Activated CD8-positive, alpha-beta T cell treated with anti-CD3 and anti-CD28 coated beads, Interleukin-2, amount 10 ng/mL, durations not matched to agents 7 days and 5 days (primary cell): Measurements from ENCODE around the gene DRC7. TPM values are rescaled to one million over a fixed set of nuclear protein-coding genes. Genes with fewer than 3 reads are reported as not detected.
"Not testable (repeated sequence)": the region's sequence is repeated elsewhere in the genome, so short reads cannot be mapped to it uniquely, and the experiment has no call there.

Source experiments
- ATAC-seq: fragments of 150-1000 bp; cut with Tn5 transposase; one replicate; pipeline ENCODE4 v1.10.0; 2021; ENCODE audit warnings: moderate library complexity
- CTCF ChIA-PET: fragments of 350-600 bp; sonication (Branson Sonifier 250); formaldehyde crosslinking; loops from one replicate; lab custom pipeline; 2021; ENCODE audit warnings: antibody characterized with exemption; lab: Charles Lee
- POLR2A ChIA-PET: fragments of 350-600 bp; sonication (Branson Sonifier 250); formaldehyde crosslinking; loops from one replicate; lab custom pipeline; 2021; ENCODE audit warnings: antibody characterized with exemption; lab: Charles Lee
- DNase-seq: peaks from one replicate; pipeline ENCODE4 v3.0.0-alpha.2; 2020
- H3K27ac Mint-ChIP-seq: one replicate; pipeline ENCODE4 v1.8.0; 2021; ENCODE audit warnings: mild to moderate bottlenecking, mixed read lengths
- H3K27me3 Mint-ChIP-seq: one replicate; pipeline ENCODE4 v1.8.0; 2021; ENCODE audit warnings: low read depth, mixed read lengths
- H3K36me3 Mint-ChIP-seq: one replicate; pipeline ENCODE4 v1.8.0; 2021; ENCODE audit warnings: low read depth, mixed read lengths
- H3K4me1 Mint-ChIP-seq: one replicate; pipeline ENCODE4 v1.8.0; 2021; ENCODE audit warnings: low read depth, mixed read lengths
- H3K4me3 Mint-ChIP-seq: one replicate; pipeline ENCODE4 v1.8.0; 2021; ENCODE audit warnings: mild to moderate bottlenecking, mixed read lengths
- H3K9me3 Mint-ChIP-seq: one replicate; pipeline ENCODE4 v1.8.0; 2022; ENCODE audit warnings: mixed read lengths; ENCODE audit not compliant: insufficient read depth
- total RNA-seq, 2 experiments: library from RNA; stranded (reverse); gene quantifications; one replicate each; pipeline ENCODE4 v1.2.3, GENCODE V29; 2021

DRC7 gene
- total RNA-seq, 2 experiments from 2014 or later = 0.55 to 0.66 TPM

DNA sequence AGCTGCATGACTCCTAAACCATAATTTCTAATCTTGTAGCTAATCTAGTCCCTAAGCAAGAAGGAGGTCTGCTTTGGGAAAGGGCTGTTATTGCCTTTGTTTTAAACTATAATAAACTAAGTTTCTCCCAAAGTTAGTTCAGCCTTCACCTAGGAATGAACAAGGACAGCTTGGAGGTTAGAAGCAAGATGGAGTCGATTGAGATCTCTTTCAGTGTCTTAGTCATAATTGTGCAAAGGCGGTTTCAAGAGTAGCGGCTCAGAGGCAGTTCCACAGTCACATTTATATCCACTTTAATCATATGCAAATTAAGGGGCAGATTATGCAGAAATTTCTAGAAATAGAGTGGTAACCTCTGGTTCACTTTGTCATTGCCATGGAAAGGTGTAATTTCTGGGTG is 17.4 kb downstream of the DRC7 start:
- Mint-ChIP-seq H3K9me3 (no peaks in the 10 kb centered on the region), H3K27me3 (peaks cover 40% of the 10 kb centered on the region), H3K4me3 (no peak overlapping the region), H3K27ac (no peak overlapping the region), H3K36me3 (no peaks in the 10 kb centered on the region), H3K4me1 (no peaks in the 10 kb centered on the region)
- DNase-seq (no peak), ATAC-seq (no peak)
- POLR2A ChIA-PET = no interaction called here
- CTCF ChIA-PET = interaction anchor here (0.9 to 1.3 kb wide), 2 partner anchors 13 to 135 kb away, joined by 3 to 4 read pairs; no protein-coding TSS in a partner anchor

DNA sequence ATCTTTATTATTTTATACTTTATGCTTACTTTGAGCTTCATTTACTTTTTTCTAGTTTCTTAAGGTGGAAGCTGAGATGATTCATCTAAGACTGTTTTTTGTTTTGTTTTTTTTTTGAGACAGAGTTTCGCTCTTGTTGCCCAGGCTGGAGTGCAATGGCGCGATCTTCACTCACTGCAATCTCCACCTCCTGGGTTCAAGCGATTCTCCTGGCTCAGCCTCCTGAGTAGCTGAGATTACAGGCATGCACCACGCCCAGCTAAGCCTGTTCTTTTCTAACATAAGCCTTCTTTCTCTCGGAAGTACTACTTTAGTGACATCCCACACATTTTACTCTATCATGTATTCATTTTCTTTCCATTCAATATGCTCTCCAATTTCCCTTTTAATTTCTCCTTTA is 18.0 kb downstream of the DRC7 start:
- POLR2A ChIA-PET = interaction anchor here (1.9 kb wide), 1 partner anchor 23 kb away, joined by 5 read pairs; the partner anchor contains the start of gene KATNB1
- not testable (repeated sequence) for H3K9me3 Mint-ChIP-seq, H3K4me1 Mint-ChIP-seq, ATAC-seq, DNase-seq, H3K27ac Mint-ChIP-seq, H3K4me3 Mint-ChIP-seq, H3K36me3 Mint-ChIP-seq
- peaks cover 38% of the 10 kb centered on the region for H3K27me3 Mint-ChIP-seq
- CTCF ChIA-PET = interaction anchor here (1.3 to 1.8 kb wide), 3 partner anchors 24 to 136 kb away, joined by 3 to 4 read pairs (median 4); no protein-coding TSS in a partner anchor

DNA sequence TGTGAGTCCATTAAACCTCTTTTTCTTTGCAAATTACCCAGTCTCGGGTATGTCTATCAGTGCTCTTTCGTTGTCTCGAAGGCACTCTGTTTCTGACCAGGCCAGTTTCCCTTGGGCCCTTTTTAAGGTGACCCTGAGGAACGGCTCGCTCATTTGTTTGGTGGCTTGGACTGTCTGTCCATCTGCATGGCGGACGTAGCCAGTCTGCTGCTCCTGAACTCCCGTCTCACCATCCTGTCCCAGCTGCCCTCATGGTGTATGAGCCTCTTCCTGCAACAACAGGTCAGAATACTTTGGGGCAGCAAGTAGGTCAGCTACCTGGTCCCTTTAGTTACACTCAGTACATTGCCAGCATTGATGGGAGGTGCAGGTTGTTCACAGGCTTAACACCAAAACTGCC is 19.0 kb downstream of the DRC7 start:
- Mint-ChIP-seq H3K4me1 (no peaks in the 10 kb centered on the region), H3K36me3 (no peaks in the 10 kb centered on the region), H3K4me3 (no peak overlapping the region), H3K27ac (no peak overlapping the region), H3K27me3 (peaks cover 31% of the 10 kb centered on the region), H3K9me3 (no peaks in the 10 kb centered on the region)
- CTCF ChIA-PET = interaction anchor here (1.5 to 1.8 kb wide), 2 partner anchors 23 to 43 kb away, joined by 3 to 4 read pairs; no protein-coding TSS in a partner anchor
- ATAC-seq (no peak), DNase-seq (no peak)
- POLR2A ChIA-PET = interaction anchor here (1.9 kb wide), 1 partner anchor 22 kb away, joined by 5 read pairs; the partner anchor contains the start of gene KATNB1

DNA sequence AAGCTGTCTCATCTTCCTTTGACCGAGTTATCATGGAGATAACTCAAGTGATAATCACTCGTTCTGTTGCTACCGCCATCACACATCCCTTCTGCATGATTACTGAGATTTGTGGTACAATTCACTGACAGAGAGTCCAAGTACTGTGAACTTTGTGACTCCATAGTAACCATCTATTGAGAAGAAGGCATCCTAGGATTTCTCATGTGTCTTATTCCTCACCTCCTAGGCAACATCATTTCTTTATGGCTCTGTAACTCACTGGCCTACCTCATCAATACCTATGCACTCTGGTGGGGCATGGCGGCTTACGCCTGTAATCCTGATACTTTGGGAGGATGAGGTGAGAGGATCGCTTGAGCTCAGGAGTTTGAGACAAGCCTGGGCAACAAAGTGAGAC is 19.4 kb downstream of the DRC7 start:
- Mint-ChIP-seq H3K27me3 (peaks cover 29% of the 10 kb centered on the region), H3K27ac (no peak overlapping the region)
- no peak for ATAC-seq

DNA sequence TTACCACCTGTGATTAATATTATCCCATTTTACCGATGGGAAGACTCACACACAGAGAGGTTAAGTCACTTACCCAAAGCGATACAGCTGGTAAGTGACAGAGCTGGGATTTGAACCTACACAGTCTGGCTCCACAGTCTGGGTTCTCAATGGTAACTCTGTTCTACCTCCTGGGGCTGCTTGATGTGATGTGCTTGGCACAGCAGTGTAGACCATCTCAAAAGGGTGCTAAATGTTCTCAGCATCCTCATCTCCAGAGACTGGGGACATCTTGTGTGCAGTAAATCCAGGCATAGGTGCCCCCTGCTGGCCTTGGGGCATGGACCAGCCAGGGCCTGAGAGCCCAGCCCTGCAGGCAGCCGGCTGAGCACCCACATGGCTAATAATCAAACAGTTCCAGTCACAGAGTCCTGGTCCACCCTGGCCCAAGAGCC is 25.6 kb downstream of the DRC7 start:
- no peak overlapping the region for H3K27ac Mint-ChIP-seq
- DNase-seq = peak; percentile 79
- H3K4me1 Mint-ChIP-seq = peaks cover 4% of the 10 kb centered on the region
- CTCF ChIA-PET = interaction anchor here (1.0 to 2.4 kb wide), 4 partner anchors 72 to 144 kb away, joined by 3 to 17 read pairs (median 4); no protein-coding TSS in a partner anchor
- H3K4me3 Mint-ChIP-seq = no peak overlapping the region
- no peaks in the 10 kb centered on the region for H3K36me3 Mint-ChIP-seq
- no peaks in the 10 kb centered on the region for H3K9me3 Mint-ChIP-seq
- ATAC-seq = peak; percentile 95
- H3K27me3 Mint-ChIP-seq = peaks cover 6% of the 10 kb centered on the region
- POLR2A ChIA-PET = no interaction called here

More for the DNA sequence above, 19.4 kb downstream of the DRC7 start:
- CTCF ChIA-PET = interaction anchor here (1.8 kb wide), 1 partner anchor 43 kb away, joined by 4 read pairs; no protein-coding TSS in a partner anchor
- no peak for DNase-seq
- no peak overlapping the region for H3K4me3 Mint-ChIP-seq
- H3K4me1 Mint-ChIP-seq = no peaks in the 10 kb centered on the region
- no peaks in the 10 kb centered on the region for H3K36me3 Mint-ChIP-seq
- POLR2A ChIA-PET = interaction anchor here (1.9 kb wide), 1 partner anchor 22 kb away, joined by 5 read pairs; the partner anchor contains the start of gene KATNB1
- H3K9me3 Mint-ChIP-seq = no peaks in the 10 kb centered on the region

DNA sequence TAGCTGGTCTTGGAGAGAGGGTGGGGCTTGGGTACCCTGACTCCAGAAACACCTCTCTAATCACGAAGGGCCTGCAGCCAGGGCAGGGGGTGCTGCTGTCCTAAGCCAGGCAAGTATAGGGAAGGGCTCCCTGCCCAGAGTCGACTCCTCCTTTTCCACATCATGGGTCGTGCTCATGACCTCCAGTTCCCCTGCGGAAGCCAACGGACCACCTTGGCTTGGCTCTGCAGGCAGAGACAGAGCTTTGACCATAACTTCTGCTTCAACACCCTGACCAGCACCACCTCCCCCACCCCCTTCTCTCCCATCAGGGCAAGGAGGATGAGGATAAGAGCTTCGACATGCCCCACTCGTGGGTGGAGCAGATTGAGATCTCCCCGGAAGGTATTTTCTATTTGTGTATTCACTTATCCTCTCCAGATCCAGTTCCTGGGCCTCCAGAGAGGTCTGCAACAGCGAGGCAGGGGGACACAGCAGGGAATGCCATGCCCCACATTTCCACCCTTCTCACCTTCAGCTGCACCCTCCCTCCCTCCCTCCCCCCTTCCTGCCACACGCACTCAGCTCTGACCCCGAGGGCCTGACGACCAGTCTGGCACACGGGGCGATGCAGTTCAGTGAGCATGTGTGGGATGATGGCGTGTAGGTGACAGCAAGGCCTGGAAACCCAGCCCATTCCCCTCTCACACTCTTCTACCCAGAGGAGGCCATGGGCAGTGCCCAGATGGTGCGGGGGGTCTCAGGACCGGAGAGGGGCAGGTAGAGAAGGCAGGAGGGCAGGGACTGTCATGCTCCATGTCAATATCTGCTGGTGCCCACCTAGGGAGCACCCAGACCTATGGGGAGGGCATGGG is 27.0 kb downstream of the DRC7 start:
- Mint-ChIP-seq H3K4me3 (no peak overlapping the region), H3K36me3 (no peaks in the 10 kb centered on the region), H3K9me3 (no peaks in the 10 kb centered on the region), H3K4me1 (peaks cover 4% of the 10 kb centered on the region), H3K27ac (no peak overlapping the region), H3K27me3 (no peaks in the 10 kb centered on the region)
- DNase-seq = no peak
- no peak for ATAC-seq
- POLR2A ChIA-PET = no interaction called here
- CTCF ChIA-PET = interaction anchor here (0.7 kb wide), 1 partner anchor 111 kb away, joined by 3 read pairs; no protein-coding TSS in a partner anchor

DNA sequence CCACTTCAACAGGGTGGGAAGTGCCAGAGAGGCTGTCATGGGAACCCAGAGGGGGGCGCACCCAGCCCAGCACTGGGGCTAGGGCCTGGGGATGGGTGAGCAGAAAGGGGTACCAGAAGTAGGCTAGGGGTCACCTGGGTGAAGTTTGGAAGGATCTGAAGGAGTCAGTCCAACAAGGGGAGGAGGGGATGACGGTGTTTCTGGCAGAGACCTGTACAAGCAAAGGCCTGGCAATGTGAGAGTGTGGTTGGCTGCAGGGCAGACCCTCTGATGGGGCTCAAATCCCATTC is 27.5 kb downstream of the DRC7 start:
- no peak for DNase-seq
- no peaks in the 10 kb centered on the region for H3K9me3 Mint-ChIP-seq
- CTCF ChIA-PET = no interaction called here
- no peak overlapping the region for H3K4me3 Mint-ChIP-seq
- no peak overlapping the region for H3K27ac Mint-ChIP-seq
- no peaks in the 10 kb centered on the region for H3K27me3 Mint-ChIP-seq
- no peaks in the 10 kb centered on the region for H3K36me3 Mint-ChIP-seq
- POLR2A ChIA-PET = no interaction called here
- H3K4me1 Mint-ChIP-seq = peaks cover 4% of the 10 kb centered on the region
- ATAC-seq = no peak

DNA sequence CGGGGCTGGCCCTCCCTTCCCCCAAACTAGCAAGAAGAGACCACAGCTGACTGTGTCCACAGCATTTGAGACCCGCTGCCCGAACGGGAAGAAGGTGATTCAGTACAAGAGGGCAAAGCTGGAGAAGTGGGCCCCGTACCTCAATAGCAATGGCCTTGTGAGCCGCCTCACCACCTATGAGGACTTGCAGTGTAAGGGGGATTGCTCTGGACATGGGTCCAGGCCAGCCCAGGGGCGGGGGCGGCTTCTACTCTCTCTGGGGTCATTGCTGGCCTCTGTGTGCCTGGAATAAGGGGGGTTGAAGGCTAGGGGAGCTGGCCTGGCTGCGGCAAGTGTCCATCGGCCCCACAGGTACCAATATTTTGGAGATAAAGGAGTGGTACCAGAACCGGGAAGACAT is 28.0 kb downstream of the DRC7 start:
- Mint-ChIP-seq H3K36me3 (no peaks in the 10 kb centered on the region), H3K4me1 (peaks cover 4% of the 10 kb centered on the region), H3K27ac (no peak overlapping the region), H3K27me3 (no peaks in the 10 kb centered on the region), H3K9me3 (no peaks in the 10 kb centered on the region), H3K4me3 (no peak overlapping the region)
- DNase-seq (no peak), ATAC-seq (no peak)
- CTCF ChIA-PET = interaction anchor here (0.7 to 1.2 kb wide), 2 partner anchors 77 to 132 kb away, joined by 3 read pairs; no protein-coding TSS in a partner anchor
- POLR2A ChIA-PET = no interaction called here

DNA sequence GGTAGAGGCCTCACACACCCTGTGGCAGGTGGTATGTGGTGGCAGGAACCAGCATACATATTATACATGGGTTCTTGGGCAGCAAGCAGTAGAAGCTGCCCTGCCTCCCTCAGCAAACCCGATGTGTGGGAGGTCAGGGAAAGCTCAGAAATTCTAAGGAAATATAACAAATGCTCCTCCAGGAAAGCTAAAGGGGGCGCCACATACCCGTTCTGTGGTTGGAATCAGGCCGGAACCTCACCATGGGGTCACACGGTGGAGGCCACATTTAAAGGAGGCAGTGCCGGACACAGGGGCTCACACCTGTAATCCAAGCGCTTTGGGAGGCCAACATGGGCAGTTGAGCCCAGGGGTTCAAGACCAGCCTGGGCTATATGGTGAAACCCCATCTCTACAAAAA is 28.6 kb downstream of the DRC7 start:
- Mint-ChIP-seq H3K9me3 (no peaks in the 10 kb centered on the region), H3K27me3 (no peaks in the 10 kb centered on the region), H3K4me1 (peaks cover 4% of the 10 kb centered on the region), H3K36me3 (no peaks in the 10 kb centered on the region), H3K27ac (no peak overlapping the region), H3K4me3 (no peak overlapping the region)
- ATAC-seq (no peak), DNase-seq (no peak)
- POLR2A ChIA-PET = no interaction called here
- CTCF ChIA-PET = interaction anchor here (0.7 to 1.2 kb wide), 2 partner anchors 78 to 132 kb away, joined by 3 read pairs; no protein-coding TSS in a partner anchor

DNA sequence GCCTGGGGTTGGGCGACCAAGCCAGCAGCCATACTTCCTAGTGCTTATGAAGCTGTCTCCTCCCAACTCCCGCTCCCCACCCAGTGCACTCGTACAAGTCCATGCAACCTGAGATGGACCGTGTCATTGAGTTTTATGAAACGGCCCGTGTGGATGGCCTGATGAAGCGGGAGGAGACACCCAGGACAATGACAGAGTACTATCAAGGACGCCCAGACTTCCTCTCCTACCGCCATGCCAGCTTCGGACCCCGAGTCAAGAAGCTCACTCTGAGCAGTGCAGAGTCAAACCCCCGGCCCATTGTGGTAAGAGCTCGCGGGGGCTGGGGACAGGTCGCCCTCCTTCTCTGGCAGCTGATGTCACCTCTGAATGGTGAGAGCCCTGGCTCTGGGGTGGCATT is 29.9 kb downstream of the DRC7 start:
- CTCF ChIA-PET = interaction anchor here (1.4 kb wide), 1 partner anchor 134 kb away, joined by 4 read pairs; no protein-coding TSS in a partner anchor
- ATAC-seq = no peak
- H3K36me3 Mint-ChIP-seq = no peaks in the 10 kb centered on the region
- H3K9me3 Mint-ChIP-seq = no peaks in the 10 kb centered on the region
- POLR2A ChIA-PET = no interaction called here
- no peaks in the 10 kb centered on the region for H3K27me3 Mint-ChIP-seq
- no peak for DNase-seq
- H3K4me1 Mint-ChIP-seq = peaks cover 4% of the 10 kb centered on the region
- no peak overlapping the region for H3K27ac Mint-ChIP-seq
- no peak overlapping the region for H3K4me3 Mint-ChIP-seq

DNA sequence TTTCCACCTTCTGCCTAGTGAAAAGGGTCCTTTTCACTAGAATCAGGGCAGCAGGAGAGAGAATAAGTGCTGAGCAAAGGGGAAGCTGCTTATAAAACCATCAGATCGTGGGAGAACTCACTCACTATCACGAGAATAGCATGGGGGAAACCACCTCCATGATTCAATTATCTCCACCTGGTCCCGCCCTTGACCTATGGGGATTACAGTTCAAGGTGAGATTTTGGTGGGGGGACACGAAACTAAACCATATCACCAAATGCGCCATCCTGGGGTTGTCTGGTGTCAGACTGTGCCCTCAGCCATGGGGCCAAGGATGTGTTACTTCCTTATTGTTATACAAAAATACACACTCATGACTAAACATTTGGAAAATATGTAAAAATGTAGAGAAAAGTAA is 30.5 kb downstream of the DRC7 start:
- Mint-ChIP-seq H3K9me3 (no peaks in the 10 kb centered on the region), H3K27me3 (no peaks in the 10 kb centered on the region), H3K27ac (no peak overlapping the region), H3K4me3 (no peak overlapping the region), H3K36me3 (no peaks in the 10 kb centered on the region), H3K4me1 (peaks cover 3% of the 10 kb centered on the region)
- no peak for ATAC-seq
- ChIA-PET POLR2A (no interaction called here), CTCF (interaction anchor here (1.4 kb wide), 1 partner anchor 134 kb away, joined by 4 read pairs; no protein-coding TSS in a partner anchor)
- no peak for DNase-seq

DNA sequence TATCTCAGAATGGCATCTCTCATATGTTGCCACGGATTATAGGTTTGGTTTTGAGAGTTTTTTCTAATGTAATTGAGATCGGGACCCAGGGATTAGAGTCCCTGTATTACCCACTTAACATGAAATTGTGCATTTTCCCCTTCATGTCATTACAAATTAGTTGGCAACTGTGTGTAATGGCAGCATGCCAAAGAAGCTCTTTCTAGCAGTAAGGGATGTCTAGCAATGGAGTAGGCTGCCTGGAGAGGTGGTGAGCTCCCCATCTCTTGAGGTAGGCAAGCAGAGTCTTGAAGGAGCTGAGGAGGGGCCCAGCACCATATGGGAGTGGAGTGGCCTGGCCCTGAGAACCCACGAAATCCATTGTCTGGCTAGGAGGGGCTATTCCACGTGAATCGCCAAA is 30.9 kb downstream of the DRC7 start:
- no peak overlapping the region for H3K4me3 Mint-ChIP-seq
- ATAC-seq = no peak
- ChIA-PET POLR2A (no interaction called here), CTCF (interaction anchor here (1.1 to 1.4 kb wide), 3 partner anchors 77 to 149 kb away, joined by 4 to 5 read pairs (median 4); no protein-coding TSS in a partner anchor)
- no peak overlapping the region for H3K27ac Mint-ChIP-seq
- H3K4me1 Mint-ChIP-seq = no peaks in the 10 kb centered on the region
- no peaks in the 10 kb centered on the region for H3K27me3 Mint-ChIP-seq
- H3K36me3 Mint-ChIP-seq = no peaks in the 10 kb centered on the region
- no peak for DNase-seq
- no peaks in the 10 kb centered on the region for H3K9me3 Mint-ChIP-seq
